Adrenal gland (tissue), 12 donors: ENCODE results near the gene KCNA4. TPM values are rescaled to one million over a fixed set of nuclear protein-coding genes. Genes with fewer than 3 reads are reported as not detected.

ENCODE experiments used
- DNase-seq, 7 donors: peaks; one replicate each; pipeline ENCODE4 v3.0.0-alpha.2; 2019 to 2020
- H3K27ac ChIP-seq, 5 donors: fragments of 200-600 bp; sonication (generic) in 4 of 5; 1 replicate in 3 of 5; 2 replicates in 2 of 5; pipeline versions ENCODE4 v1.5.1 to v1.8.0; 2016 to 2020; ENCODE audit warnings: mild to moderate bottlenecking in 1 of 5
- H3K27me3 ChIP-seq: fragments of 200-600 bp; 2 replicates; pipeline ENCODE4 v1.8.0; 2021
- H3K36me3 ChIP-seq, 2 donors: fragments of 200-600 bp; replicated peaks in 1 of 2; 1 replicate in 1 of 2; 2 replicates in 1 of 2; pipeline versions ENCODE4 v1.5.1 to v1.8.0; 2018 to 2022
- H3K4me1 ChIP-seq, 2 donors: fragments of 200-600 bp; replicated peaks in 1 of 2; 1 replicate in 1 of 2; 2 replicates in 1 of 2; pipeline versions ENCODE4 v1.5.1 to v1.8.0; 2018 to 2021
- H3K4me3 ChIP-seq, 4 donors: fragments of 200-600 bp; sonication (generic) in 3 of 4; one replicate each; pipeline ENCODE4 v1.5.1; 2016 to 2018
- H3K9me3 ChIP-seq, 3 donors: fragments of 200-600 bp; sonication (generic) in 1 of 3; replicated peaks in 1 of 3; 1 replicate in 2 of 3; 2 replicates in 1 of 3; pipeline versions ENCODE4 v1.5.1 to v1.8.0; 2016 to 2021
- POLR2A ChIP-seq, 2 donors: fragments of 450-650 bp; IDR thresholded peaks; one replicate each; pipeline ENCODE4 v1.6.1; 2017; ENCODE audit warnings: antibody characterized with exemption in 2 of 2, mild to moderate bottlenecking in 2 of 2, moderate library complexity in 1 of 2
- WGBS, 4 donors: extraction: QIAGEN DNeasy Blood & Tissue Kit in 2 of 4; methylation state at CpG; one replicate each; pipeline versions ENCODE4 v1.1.5 to v1.1.7; 2013 to 2017; 5-methylcytosine and 5-hydroxymethylcytosine counted together
- intact Hi-C, 2 donors: fragments of 100-400 bp; cut with DNase I; formaldehyde crosslinking; loops; one replicate each; pipeline versions ENCODE4 v1.14.1 to v1.15.0; 2022 to 2023
- polyA plus RNA-seq, 3 donors: library from polyadenylated mRNA; stranded (reverse); fragments of 200-250 nt in 2 of 3; fragments of 350-450 nt in 1 of 3; fragmentation: Illumina TruSeq in 1 of 3; extraction: RNeasy Lipid Tissue Mini Kit (QIAGEN cat#74804) in 1 of 3; gene quantifications; one replicate each; pipeline ENCODE4 v1.2.3, GENCODE V29; 2013 to 2014
- total RNA-seq, 9 donors: library from RNA; depleted of rRNA in 4 of 9; stranded (reverse); fragments of >200 nt in 4 of 9; fragments of 120-200 nt in 1 of 9; fragmentation: NEBNext Ultra II Directional in 1 of 9; extraction: Animal tissue kit (Norgen Biotek cat#: 25700) in 1 of 9; gene quantifications; one replicate each; pipeline versions ENCODE4 v1.1.0 to v1.2.4, GENCODE V29; 2013 to 2023
- TF ChIP-seq, protein P1 (sequence below), 6 experiments: fragments of 450-650 bp in 4 of 6; fragments of 200-600 bp in 2 of 6; sonication (generic) in 1 of 6; IDR thresholded peaks; 1 replicate in 5 of 6; 2 replicates in 1 of 6; pipeline versions ENCODE4 v1.5.1 to v1.8.0; 2016 to 2021; ENCODE audit warnings: antibody characterized with exemption in 6 of 6, mild to moderate bottlenecking in 2 of 6, moderate library complexity in 1 of 6
- donor health status: healthy with polysubstance abuse.
- donor health status: Bipolar disorder and iron deficiency.
- donor health status: DM: yes; HTN: yes; CAD: no.
- donor health status: DM: no; HTN: no; CAD: no.
- donor health status: DM: no; HTN: no; CAD: no.
- donor health status: DM: yes; HTN: yes; CAD: no.

Gene KCNA4
- total and polyA plus RNA-seq, 12 donors: 2.8 to 45.7 (median 17.1) TPM

GRCh38 chr11:30000986-30001750 lies 15.7 kb downstream of the KCNA4 start:
- no peak for DNase-seq
- Histone ChIP-seq H3K36me3 (no peaks in the 10 kb centered on the region), H3K27ac (no peak overlapping the region), H3K4me1 (no peaks in the 10 kb centered on the region), H3K27me3 (no peaks in the 10 kb centered on the region), H3K4me3 (no peak overlapping the region), H3K9me3 (no peaks in the 10 kb centered on the region)
- intact Hi-C loops: no loop called here
- WGBS, 4 donors: 75 to 84% (median 79%) methylated on average over 5 of the region's 5 CpGs
- TF ChIP-seq, protein P1, sequence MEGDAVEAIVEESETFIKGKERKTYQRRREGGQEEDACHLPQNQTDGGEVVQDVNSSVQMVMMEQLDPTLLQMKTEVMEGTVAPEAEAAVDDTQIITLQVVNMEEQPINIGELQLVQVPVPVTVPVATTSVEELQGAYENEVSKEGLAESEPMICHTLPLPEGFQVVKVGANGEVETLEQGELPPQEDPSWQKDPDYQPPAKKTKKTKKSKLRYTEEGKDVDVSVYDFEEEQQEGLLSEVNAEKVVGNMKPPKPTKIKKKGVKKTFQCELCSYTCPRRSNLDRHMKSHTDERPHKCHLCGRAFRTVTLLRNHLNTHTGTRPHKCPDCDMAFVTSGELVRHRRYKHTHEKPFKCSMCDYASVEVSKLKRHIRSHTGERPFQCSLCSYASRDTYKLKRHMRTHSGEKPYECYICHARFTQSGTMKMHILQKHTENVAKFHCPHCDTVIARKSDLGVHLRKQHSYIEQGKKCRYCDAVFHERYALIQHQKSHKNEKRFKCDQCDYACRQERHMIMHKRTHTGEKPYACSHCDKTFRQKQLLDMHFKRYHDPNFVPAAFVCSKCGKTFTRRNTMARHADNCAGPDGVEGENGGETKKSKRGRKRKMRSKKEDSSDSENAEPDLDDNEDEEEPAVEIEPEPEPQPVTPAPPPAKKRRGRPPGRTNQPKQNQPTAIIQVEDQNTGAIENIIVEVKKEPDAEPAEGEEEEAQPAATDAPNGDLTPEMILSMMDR (IDR thresholded peaks at IDR 0.05): no peak

GRCh38 chr11:29996016-29996415 lies 20.8 kb downstream of the KCNA4 start:
- Histone ChIP-seq H3K27ac (no peak overlapping the region), H3K27me3 (no peaks in the 10 kb centered on the region), H3K9me3 (no peaks in the 10 kb centered on the region), H3K36me3 (no peaks in the 10 kb centered on the region), H3K4me3 (no peak overlapping the region), H3K4me1 (no peaks in the 10 kb centered on the region)
- 83 to 98% (median 90%) methylated on average over 1 of the region's 1 CpG for WGBS, 4 donors
- no peak for DNase-seq
- no peak for TF ChIP-seq POLR2A (IDR thresholded peaks at IDR 0.05)
- TF ChIP-seq, protein P1 (IDR thresholded peaks at IDR 0.05): no peak
- intact Hi-C loops: no loop called here

DNA sequence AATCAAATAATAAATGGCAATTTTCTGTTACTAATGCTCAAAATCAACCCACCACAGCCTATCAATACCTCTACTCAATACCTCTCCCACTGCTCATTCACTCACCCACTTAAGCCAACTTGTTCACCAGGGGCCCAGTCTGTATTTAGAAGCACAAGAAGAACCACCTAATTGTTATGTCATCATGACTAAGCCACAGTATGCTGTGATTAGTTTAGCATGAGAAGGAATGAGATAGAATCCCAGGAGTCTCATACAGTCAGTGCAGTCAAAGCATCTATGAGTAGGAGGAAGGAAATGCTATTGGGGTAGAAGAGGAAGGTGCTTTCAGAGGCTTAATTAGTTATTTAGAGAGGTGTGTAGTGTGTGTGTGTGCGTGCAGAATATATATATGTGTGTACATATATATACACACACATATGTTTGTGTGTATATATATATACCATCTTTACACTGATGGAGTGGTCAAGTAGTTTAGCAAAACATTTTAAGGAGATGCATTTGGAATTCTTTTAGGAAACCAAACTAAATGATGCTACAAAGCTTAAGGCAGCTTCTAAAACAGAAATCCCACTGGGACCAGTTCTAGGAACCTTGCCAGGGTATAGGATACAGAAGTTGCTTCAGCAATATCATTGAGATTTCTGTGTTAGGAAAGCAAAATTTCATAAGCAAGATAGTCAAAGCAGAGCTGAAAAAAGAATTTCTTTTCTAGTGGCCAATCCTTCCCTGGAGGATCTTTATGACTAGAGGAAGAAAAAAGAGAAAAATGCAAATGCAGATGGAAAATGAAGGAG lies 27.5 kb downstream of the KCNA4 start:
- no peak for DNase-seq
- Histone ChIP-seq H3K27ac (no peak overlapping the region), H3K4me1 (no peaks in the 10 kb centered on the region), H3K36me3 (no peaks in the 10 kb centered on the region), H3K9me3 (no peaks in the 10 kb centered on the region), H3K4me3 (no peak overlapping the region), H3K27me3 (no peaks in the 10 kb centered on the region)
- TF ChIP-seq, protein P1 (IDR thresholded peaks at IDR 0.05): no peak
- TF ChIP-seq POLR2A (IDR thresholded peaks at IDR 0.05): no peak
- 86 to 94% (median 91%) methylated on average over 1 of the region's 1 CpG for WGBS, 4 donors
- intact Hi-C loops: no loop called here

GRCh38 chr11:29985248-29985647 lies 31.6 kb downstream of the KCNA4 start:
- no peak overlapping the region for H3K27ac ChIP-seq
- no peaks in the 10 kb centered on the region for H3K36me3 ChIP-seq
- intact Hi-C loops: no loop called here
- TF ChIP-seq, protein P1 (IDR thresholded peaks at IDR 0.05): no peak
- no peak for TF ChIP-seq POLR2A (IDR thresholded peaks at IDR 0.05)
- H3K4me1 ChIP-seq: no peaks in the 10 kb centered on the region
- DNase-seq: no peak
- H3K27me3 ChIP-seq: no peaks in the 10 kb centered on the region
- WGBS, 4 donors: 96 to 100% (median 98%) methylated on average over 1 of the region's 1 CpG
- H3K4me3 ChIP-seq: no peak overlapping the region
- H3K9me3 ChIP-seq: no peaks in the 10 kb centered on the region
